Keratinocyte (primary cell): Measurements from ENCODE around the gene CADM3. TPM values are rescaled to one million over a fixed set of nuclear protein-coding genes. Genes with fewer than 3 reads are reported as not detected.

ENCODE experiments used
- DNase-seq: peaks from one replicate; pipeline ENCODE4 v3.0.0-alpha.2; 2011; ENCODE audit warnings: low read depth, missing footprints, low spot score
- FAIRE-seq: peaks from 2 replicates; lab custom pipeline; 2011; peaks lifted over from hg19 to GRCh38; lab: Jason Lieb, UNC
- H2AFZ ChIP-seq: 2 replicates; pipeline ENCODE4 v1.6.0; 2012; ENCODE audit warnings: low read length, control low read depth, inconsistent platforms; ENCODE audit not compliant: control insufficient read depth
- H3K27ac ChIP-seq: 2 replicates; pipeline ENCODE4 v1.5.1; 2011; ENCODE audit warnings: low read length; ENCODE audit not compliant: control insufficient read depth, insufficient read depth
- H3K27me3 ChIP-seq: 3 replicates; pipeline ENCODE4 v1.6.0; 2011; ENCODE audit warnings: low read length; ENCODE audit not compliant: control insufficient read depth, insufficient read depth; ENCODE audit errors: extremely low read depth
- H3K36me3 ChIP-seq, 2 experiments: 2 replicates in 1 of 2; 3 replicates in 1 of 2; pipeline ENCODE4 v1.5.1; 2011; ENCODE audit warnings: low read length in 2 of 2, mild to moderate bottlenecking in 1 of 2; ENCODE audit not compliant: control insufficient read depth in 2 of 2, insufficient read depth in 2 of 2; ENCODE audit errors: extremely low read depth in 1 of 2
- H3K4me1 ChIP-seq: 3 replicates; pipeline ENCODE4 v1.5.1; 2011; ENCODE audit warnings: low read length; ENCODE audit not compliant: control insufficient read depth, insufficient read depth; ENCODE audit errors: extremely low read depth
- H3K4me2 ChIP-seq: 3 replicates; pipeline ENCODE4 v1.6.0; 2011; ENCODE audit warnings: low read depth, low read length; ENCODE audit not compliant: control insufficient read depth, insufficient read depth; ENCODE audit errors: extremely low read depth
- H3K4me3 ChIP-seq, 3 experiments: fragments of 200-600 bp in 1 of 3; sonication (generic) in 1 of 3; 2 replicates in 2 of 3; 3 replicates in 1 of 3; pipeline ENCODE4 v1.5.1; 2011 to 2016; ENCODE audit warnings: low read length in 3 of 3, mild to moderate bottlenecking in 3 of 3, control low read depth in 2 of 3, inconsistent platforms in 1 of 3, low read depth in 1 of 3, mixed read lengths in 1 of 3, mixed run types in 1 of 3, moderate library complexity in 1 of 3; ENCODE audit not compliant: control insufficient read depth in 2 of 3, insufficient read depth in 2 of 3; ENCODE audit errors: extremely low read depth in 1 of 3
- H3K79me2 ChIP-seq: 2 replicates; pipeline ENCODE4 v1.6.0; 2012; ENCODE audit warnings: low read length; ENCODE audit not compliant: control insufficient read depth, insufficient read depth
- H3K9ac ChIP-seq: 3 replicates; pipeline ENCODE4 v1.6.0; 2011; ENCODE audit warnings: low read length; ENCODE audit not compliant: control insufficient read depth, insufficient read depth; ENCODE audit errors: extremely low read depth
- H3K9me1 ChIP-seq: 3 replicates; pipeline ENCODE4 v1.6.0; 2011; ENCODE audit warnings: low read length; ENCODE audit not compliant: control insufficient read depth, insufficient read depth; ENCODE audit errors: extremely low read depth
- H3K9me3 ChIP-seq: 2 replicates; pipeline ENCODE4 v1.5.1; 2012; ENCODE audit warnings: low read depth, low read length; ENCODE audit not compliant: control insufficient read depth
- H4K20me1 ChIP-seq: 3 replicates; pipeline ENCODE4 v1.6.0; 2011; ENCODE audit warnings: low read length; ENCODE audit not compliant: control insufficient read depth, insufficient read depth; ENCODE audit errors: extremely low read depth
- EZH2 ChIP-seq: IDR thresholded peaks from one replicate; pipeline ENCODE4 v1.6.1; 2012; ENCODE audit warnings: inconsistent platforms, mild to moderate bottlenecking, low read length, moderate library complexity
- dilution Hi-C: fragments of 300-500 bp; cut with MboI; formaldehyde crosslinking; loops from one replicate; pipeline ENCODE4 v1.7.0; 2020; ENCODE audit warnings: low sequenced_read_pairs; ENCODE audit not compliant: extremely low pct_ligation_motif_present
- polyA plus RNA-seq, 5 experiments: library from polyadenylated mRNA; depleted of rRNA in 3 of 5; stranded (reverse) in 3 of 5; stranded (forward) in 1 of 5; unstranded in 1 of 5; fragments of >200 nt; gene quantifications; 1 replicate in 1 of 5; 2 replicates in 3 of 5; 3 replicates in 1 of 5; pipeline versions ENCODE4 v1.2.1 to v1.2.3, GENCODE V29; 2011 to 2012; ENCODE audit warnings: missing spikeins in 2 of 5, low read depth in 1 of 5, low replicate concordance in 1 of 5
- TF ChIP-seq, protein P1 (sequence below), 3 experiments: IDR thresholded peaks in 1 of 3; conservative IDR thresholded peaks in 1 of 3; optimal IDR thresholded peaks in 1 of 3; 2 replicates in 2 of 3; 3 replicates in 1 of 3; pipeline versions ENCODE3 to v1.5.1; 2011; ENCODE audit warnings: low read length in 3 of 3, mild to moderate bottlenecking in 3 of 3, moderate library complexity in 2 of 3, control low read depth in 1 of 3, inconsistent platforms in 1 of 3; ENCODE audit not compliant: insufficient read depth in 2 of 3; ENCODE audit errors: extremely low read depth in 1 of 3

CADM3 gene
- polyA plus RNA-seq, 1 donor (not counting 4 experiments of a cell fraction or from before 2014, with no cell fraction given), result not detected

DNA sequence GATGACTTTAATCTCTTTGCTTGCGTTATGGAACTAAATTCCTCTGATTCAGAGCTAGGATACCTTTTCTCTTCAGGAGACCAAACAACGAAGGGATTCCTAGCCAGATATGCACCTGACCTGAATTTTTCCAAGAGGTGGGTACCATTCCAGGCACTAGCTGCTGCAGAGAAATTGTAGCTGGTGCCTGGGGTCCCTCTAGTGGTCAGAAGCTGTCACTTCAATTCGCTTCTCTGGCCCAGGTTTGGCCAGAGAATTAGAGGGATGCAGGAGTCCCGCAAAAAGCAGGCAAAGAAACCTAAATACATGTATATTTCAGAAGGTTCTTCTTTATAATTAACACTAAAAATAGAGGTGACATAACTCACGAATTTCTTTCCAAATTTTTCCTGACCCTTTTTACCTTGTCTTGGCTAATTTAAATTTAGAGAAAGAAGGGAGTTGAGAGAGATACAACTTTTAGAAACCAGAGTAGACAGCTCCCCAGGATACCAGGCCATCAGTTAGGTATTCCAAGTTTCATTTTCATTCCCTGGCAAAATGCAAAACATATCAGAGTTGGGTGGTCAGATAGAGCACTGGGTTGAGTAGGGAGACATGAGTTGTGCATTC, 42.8 kb downstream of the CADM3 start:
- no peak overlapping the region for H3K4me2 ChIP-seq
- no peak overlapping the region for H2AFZ ChIP-seq
- no peak overlapping the region for H3K27ac ChIP-seq
- no peaks in the 10 kb centered on the region for H3K9me1 ChIP-seq
- no peaks in the 10 kb centered on the region for H3K27me3 ChIP-seq
- H3K79me2 ChIP-seq, result no peaks in the 10 kb centered on the region
- H4K20me1 ChIP-seq, result no peaks in the 10 kb centered on the region
- H3K9ac ChIP-seq, result no peak overlapping the region
- H3K9me3 ChIP-seq, result no peaks in the 10 kb centered on the region
- DNase-seq (no peak), FAIRE-seq (no peak)
- no peaks in the 10 kb centered on the region for H3K4me1 ChIP-seq
- no peak for TF ChIP-seq EZH2
- TF ChIP-seq, protein P1, sequence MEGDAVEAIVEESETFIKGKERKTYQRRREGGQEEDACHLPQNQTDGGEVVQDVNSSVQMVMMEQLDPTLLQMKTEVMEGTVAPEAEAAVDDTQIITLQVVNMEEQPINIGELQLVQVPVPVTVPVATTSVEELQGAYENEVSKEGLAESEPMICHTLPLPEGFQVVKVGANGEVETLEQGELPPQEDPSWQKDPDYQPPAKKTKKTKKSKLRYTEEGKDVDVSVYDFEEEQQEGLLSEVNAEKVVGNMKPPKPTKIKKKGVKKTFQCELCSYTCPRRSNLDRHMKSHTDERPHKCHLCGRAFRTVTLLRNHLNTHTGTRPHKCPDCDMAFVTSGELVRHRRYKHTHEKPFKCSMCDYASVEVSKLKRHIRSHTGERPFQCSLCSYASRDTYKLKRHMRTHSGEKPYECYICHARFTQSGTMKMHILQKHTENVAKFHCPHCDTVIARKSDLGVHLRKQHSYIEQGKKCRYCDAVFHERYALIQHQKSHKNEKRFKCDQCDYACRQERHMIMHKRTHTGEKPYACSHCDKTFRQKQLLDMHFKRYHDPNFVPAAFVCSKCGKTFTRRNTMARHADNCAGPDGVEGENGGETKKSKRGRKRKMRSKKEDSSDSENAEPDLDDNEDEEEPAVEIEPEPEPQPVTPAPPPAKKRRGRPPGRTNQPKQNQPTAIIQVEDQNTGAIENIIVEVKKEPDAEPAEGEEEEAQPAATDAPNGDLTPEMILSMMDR (optimal IDR thresholded peaks at IDR 0.05 in 1 of 3, IDR thresholded peaks at IDR 0.05 in 1 of 3, conservative IDR thresholded peaks at IDR 0.05 in 1 of 3; ENCODE audit: extremely low read depth in 1 of 3, insufficient read depth in 2 of 3, low read length in 3 of 3), result peak; percentile 81 to 88 (median 88)
- H3K4me3 ChIP-seq, result no peak overlapping the region
- no peaks in the 10 kb centered on the region for H3K36me3 ChIP-seq
- dilution Hi-C loops, result no loop called here

DNA sequence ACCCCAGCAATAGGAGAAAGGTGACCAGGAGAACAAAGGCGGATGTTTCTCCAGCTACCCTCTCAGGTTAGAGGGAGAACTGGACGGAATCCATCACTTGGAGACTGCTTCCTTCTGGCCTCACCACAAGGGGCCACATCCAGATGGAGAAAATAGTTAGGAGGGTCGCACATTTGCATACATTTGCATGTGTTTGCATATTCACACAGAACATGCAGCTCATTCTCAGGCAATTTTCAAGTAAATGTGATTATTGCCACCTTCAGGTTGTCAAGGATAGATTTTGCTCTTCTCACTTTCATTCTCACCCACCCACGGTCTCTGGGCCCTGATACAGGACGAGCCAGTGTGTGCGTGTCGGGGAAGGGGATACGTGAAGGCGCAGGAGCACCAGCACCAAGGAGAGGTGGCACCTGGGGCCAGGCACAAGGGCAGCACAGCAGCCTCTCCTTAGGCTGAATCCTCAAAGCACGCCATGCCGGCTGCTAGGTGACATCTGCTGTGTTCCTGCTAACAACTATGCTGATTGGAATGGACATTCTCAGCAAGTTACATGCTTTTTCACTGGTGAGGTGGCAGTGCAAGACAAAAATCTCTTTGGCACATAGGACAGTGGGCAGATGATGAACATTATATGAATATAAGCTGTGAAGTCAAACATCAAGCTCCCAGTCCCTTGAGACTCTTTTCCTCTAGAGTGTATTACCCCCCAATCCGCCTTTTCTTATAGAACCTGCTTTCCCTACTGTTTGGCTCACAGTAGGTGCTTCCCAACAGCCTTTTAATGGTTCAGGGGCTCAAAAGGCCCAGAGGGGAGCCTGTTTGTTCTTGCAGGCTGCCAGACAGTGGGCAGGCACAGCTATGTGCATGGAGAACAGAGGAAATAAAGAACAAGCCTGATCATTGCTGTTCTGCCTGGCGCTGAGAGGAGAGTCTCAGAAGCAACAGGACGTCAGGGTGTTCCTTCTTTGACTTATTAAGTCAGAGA, 47.5 kb downstream of the CADM3 start:
- Histone ChIP-seq H2AFZ (no peak overlapping the region), H3K9me1 (no peaks in the 10 kb centered on the region), H3K27ac (no peak overlapping the region), H3K27me3 (no peaks in the 10 kb centered on the region), H3K9me3 (no peaks in the 10 kb centered on the region), H3K4me3 (no peak overlapping the region), H3K79me2 (no peaks in the 10 kb centered on the region), H4K20me1 (no peaks in the 10 kb centered on the region), H3K9ac (no peak overlapping the region), H3K4me2 (no peak overlapping the region), H3K4me1 (no peaks in the 10 kb centered on the region), H3K36me3 (no peaks in the 10 kb centered on the region)
- dilution Hi-C loops, result no loop called here
- DNase-seq, result no peak
- FAIRE-seq, result no peak
- TF ChIP-seq, protein P1 (optimal IDR thresholded peaks at IDR 0.05 in 1 of 3, IDR thresholded peaks at IDR 0.05 in 1 of 3, conservative IDR thresholded peaks at IDR 0.05 in 1 of 3; ENCODE audit: extremely low read depth in 1 of 3, insufficient read depth in 2 of 3, low read length in 3 of 3), result no peak
- TF ChIP-seq EZH2, result no peak
